Effector memory CD4-positive, alpha-beta T cell (primary cell): ENCODE data around the gene ATP11C.
"Not testable (repeated sequence)": the region's sequence is repeated elsewhere in the genome, so short reads cannot be mapped to it uniquely, and the experiment has no call there.

Experiments used
- DNase-seq, 3 donors: peaks; one replicate each; pipeline ENCODE4 v3.0.0-alpha.2; 2020
- H3K27ac ChIP-seq: 2 replicates; pipeline ENCODE4 v1.7.0; 2013; ENCODE audit warnings: mild to moderate bottlenecking, low read length, moderate library complexity; ENCODE audit not compliant: insufficient read depth, poor library complexity, severe bottlenecking
- H3K27me3 ChIP-seq: replicated peaks from 2 replicates; pipeline ENCODE4 v1.7.0; 2013; ENCODE audit warnings: mild to moderate bottlenecking, low read length; ENCODE audit not compliant: insufficient read depth, control insufficient read depth, poor library complexity, severe bottlenecking
- H3K36me3 ChIP-seq: 2 replicates; pipeline ENCODE4 v1.7.0; 2013; ENCODE audit warnings: mild to moderate bottlenecking, low read length, moderate library complexity; ENCODE audit not compliant: control insufficient read depth, insufficient read depth
- H3K4me1 ChIP-seq: 2 replicates; pipeline ENCODE4 v1.7.0; 2013; ENCODE audit warnings: low read length, mild to moderate bottlenecking; ENCODE audit not compliant: control insufficient read depth, insufficient read depth, poor library complexity, severe bottlenecking
- H3K4me3 ChIP-seq: 2 replicates; pipeline ENCODE4 v1.7.0; 2013; ENCODE audit warnings: low read length, low read depth, mild to moderate bottlenecking; ENCODE audit not compliant: insufficient read depth, poor library complexity, severe bottlenecking
- H3K9me3 ChIP-seq: 2 replicates; pipeline ENCODE4 v1.7.0; 2013; ENCODE audit warnings: mild to moderate bottlenecking, low read length, moderate library complexity; ENCODE audit not compliant: control insufficient read depth

ATP11C gene

DNA sequence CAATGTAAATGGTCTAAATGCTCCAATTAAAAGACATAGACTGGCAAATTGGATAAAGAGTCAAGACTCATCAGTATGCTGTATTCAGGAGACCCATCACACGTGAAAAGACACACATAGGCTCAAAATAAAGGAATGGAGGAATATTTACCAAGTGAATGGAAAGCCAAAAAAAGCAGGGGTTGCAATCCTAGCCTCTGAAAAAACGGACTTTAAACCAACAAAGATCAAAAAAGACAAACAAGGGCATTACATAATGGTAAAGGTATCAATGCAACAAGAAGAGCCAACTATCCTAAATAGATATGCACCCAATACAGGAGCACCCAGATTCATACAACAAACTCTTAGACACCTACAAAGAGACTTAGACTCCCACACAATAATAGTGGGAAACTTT, 28.2 kb upstream of the ATP11C start:
- not testable (repeated sequence) for H3K4me3 ChIP-seq, H3K27ac ChIP-seq, H3K4me1 ChIP-seq, DNase-seq, H3K27me3 ChIP-seq, H3K9me3 ChIP-seq, H3K36me3 ChIP-seq

DNA sequence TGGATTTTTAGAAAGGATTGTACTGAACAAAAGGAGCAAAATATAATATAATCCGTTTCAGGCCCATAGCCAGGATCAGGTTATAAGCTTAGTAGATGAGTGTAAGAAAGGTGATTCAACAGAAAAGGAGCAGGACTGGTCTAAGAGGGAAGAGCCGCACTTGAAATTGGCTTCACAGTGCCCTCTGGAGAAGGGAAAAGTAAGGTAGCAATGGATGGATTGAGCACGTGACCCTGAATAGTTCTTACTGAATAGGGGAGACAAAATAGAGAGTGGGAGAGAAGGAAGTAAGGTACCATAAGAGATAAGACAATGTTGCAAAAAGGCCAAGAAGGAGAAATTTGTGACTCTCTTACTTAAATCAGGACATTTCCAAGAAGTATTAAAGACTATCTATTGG, 16.9 kb upstream of the ATP11C start:
- H3K4me1 ChIP-seq, result no peaks in the 10 kb centered on the region
- no peaks in the 10 kb centered on the region for H3K9me3 ChIP-seq
- no peaks in the 10 kb centered on the region for H3K27me3 ChIP-seq
- no peaks in the 10 kb centered on the region for H3K36me3 ChIP-seq
- no peak for DNase-seq
- no peak overlapping the region for H3K27ac ChIP-seq
- H3K4me3 ChIP-seq, result no peak overlapping the region

DNA sequence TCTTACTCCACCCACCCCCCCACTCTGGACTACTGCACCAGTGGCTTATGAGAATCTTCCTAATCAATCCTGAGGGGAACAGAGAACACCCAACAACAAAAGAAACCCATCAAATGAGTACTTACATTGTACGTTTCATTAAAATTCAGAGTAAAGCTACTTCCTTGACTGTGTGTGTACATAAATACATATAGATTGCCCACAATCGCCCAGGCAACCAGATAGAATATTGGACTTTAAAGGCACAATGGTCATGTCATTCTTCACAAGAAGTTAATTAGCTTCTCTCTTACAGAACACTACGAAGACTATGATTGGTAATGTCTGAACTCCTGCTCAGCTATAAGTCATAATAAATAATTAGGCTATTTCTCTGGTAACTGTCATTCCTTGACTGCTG, 12.2 kb upstream of the ATP11C start:
- H3K27me3 ChIP-seq, result no peaks in the 10 kb centered on the region
- no peak for DNase-seq

DNA sequence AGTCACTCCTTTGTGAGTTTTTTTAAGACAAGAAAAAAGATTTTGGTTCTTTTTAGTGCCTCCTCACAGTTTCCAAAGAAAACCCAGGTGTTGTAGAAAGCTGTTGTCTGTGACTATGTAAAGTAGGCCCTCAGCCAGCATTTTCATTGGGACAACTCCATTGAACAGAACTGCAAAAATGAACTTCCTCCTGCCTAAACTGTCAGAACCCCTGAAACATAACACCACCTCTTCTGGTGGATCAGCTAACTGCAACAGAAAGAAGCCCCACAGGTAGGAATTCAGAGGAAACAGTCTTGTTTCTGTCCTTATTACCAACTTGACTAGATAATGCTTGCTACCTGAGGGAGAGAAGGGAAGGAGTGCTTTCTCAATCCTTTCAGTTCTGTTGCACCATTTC, 3.4 kb upstream of the ATP11C start:
- H3K27ac ChIP-seq, result no peak overlapping the region
- H3K9me3 ChIP-seq, result no peaks in the 10 kb centered on the region
- peaks cover 2% of the 10 kb centered on the region for H3K4me1 ChIP-seq

More for the DNA sequence above, 12.2 kb upstream of the ATP11C start:
- no peak overlapping the region for H3K4me3 ChIP-seq
- no peaks in the 10 kb centered on the region for H3K4me1 ChIP-seq
- H3K27ac ChIP-seq, result no peak overlapping the region
- H3K9me3 ChIP-seq, result no peaks in the 10 kb centered on the region
- no peaks in the 10 kb centered on the region for H3K36me3 ChIP-seq

DNA sequence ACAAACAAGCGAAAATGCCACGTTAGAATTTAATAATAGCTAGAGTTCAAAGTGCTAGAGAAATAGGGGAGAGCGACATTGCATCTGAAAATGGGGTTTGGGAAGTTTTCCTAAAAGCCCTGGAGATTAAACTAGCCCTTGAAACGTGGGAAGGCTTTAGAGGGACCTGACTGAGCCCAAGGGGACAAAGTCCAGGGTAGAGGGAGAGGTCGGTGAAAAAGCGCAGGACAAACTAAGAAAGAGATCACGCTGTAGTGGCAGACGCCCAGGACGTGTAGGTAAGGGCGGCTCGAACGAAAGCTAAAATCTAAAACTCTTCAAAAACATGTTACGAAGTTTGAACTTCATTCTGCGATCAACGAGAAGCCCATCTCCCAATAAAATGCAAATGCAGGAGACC, 1.1 kb upstream of the ATP11C start:
- Histone ChIP-seq H3K27me3 (no peaks in the 10 kb centered on the region), H3K4me3 (no peak overlapping the region), H3K4me1 (peaks cover 11% of the 10 kb centered on the region), H3K36me3 (no peaks in the 10 kb centered on the region), H3K27ac (no peak overlapping the region), H3K9me3 (no peaks in the 10 kb centered on the region)
- no peak for DNase-seq

More for the DNA sequence above, 3.4 kb upstream of the ATP11C start:
- H3K4me3 ChIP-seq, result no peak overlapping the region
- no peaks in the 10 kb centered on the region for H3K36me3 ChIP-seq
- no peaks in the 10 kb centered on the region for H3K27me3 ChIP-seq
- no peak for DNase-seq

DNA sequence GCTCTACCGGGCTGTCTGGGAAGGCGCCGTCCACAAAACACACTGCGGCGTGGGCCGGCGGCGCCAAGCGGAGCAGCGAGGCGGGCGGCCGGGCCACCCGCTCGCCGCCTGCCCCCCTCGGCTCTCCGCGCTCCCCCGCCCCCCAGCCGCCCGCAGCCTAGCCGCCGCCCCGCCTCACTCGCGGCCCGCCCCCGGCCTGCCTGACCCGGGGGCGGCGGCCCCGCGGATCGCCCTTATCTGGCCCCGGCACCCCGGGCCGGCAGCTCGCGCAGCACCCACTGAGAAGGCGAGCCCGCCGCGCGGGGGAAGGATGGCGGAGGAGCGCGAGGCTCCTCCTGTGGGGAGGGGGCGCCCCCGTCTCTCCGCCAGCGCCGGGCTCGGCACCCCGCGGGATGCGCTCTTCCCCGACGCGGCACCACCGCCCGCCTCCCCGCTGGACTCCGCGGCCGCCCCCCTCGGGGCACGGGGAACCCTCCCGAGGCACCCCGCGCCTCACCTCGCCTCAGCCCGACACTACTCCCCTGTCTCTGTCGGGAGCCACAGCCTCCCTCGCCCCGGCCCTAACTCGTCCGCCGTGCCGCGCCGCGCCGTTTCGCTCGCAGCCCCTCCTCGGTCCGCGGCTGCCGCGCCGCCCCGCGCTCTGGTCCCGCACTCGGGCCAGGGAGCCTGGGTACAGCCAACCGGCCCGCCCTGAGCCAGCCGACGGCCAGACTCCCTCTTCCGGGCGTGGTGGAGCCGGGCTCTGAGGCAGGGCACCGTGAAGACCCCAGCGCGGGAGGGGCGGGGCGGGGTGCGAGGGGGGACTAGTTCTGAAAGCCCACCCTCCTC, 566 bp downstream of the ATP11C start:
- Histone ChIP-seq H3K36me3 (no peaks in the 10 kb centered on the region), H3K4me1 (peaks cover 11% of the 10 kb centered on the region), H3K27me3 (no peaks in the 10 kb centered on the region), H3K27ac (peak overlapping the region; percentile 90), H3K9me3 (no peaks in the 10 kb centered on the region), H3K4me3 (peak overlapping the region; percentile 71)
- DNase-seq, result peak; percentile 25 to 39 (median 34)

DNA sequence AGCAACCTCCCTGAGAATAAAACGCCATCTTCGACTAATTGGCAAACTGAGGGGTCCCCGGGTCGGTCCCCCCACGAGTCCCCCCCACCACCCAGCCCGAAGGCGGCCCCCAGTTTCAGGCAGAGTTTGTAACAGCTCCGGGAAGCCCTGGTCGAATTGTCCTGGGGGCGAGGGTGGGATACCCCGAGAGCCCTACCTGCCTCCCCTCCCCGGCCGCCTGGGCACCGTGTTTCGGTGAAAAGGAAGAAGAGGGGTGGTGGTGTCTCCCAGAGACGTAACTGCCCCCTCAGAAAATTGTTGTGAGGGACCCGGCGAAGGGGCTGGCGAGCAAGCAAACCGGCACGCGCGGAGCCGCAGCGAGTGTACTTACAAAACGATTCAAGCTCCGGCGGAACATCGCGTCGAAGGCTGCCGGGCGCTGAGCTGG, 1.2 kb downstream of the ATP11C start:
- H3K36me3 ChIP-seq, result no peaks in the 10 kb centered on the region
- peak overlapping the region; percentile 90 for H3K27ac ChIP-seq
- no peaks in the 10 kb centered on the region for H3K27me3 ChIP-seq
- peak overlapping the region; percentile 58 for H3K4me3 ChIP-seq
- DNase-seq, result no peak
- H3K9me3 ChIP-seq, result no peaks in the 10 kb centered on the region
- H3K4me1 ChIP-seq, result peaks cover 11% of the 10 kb centered on the region

DNA sequence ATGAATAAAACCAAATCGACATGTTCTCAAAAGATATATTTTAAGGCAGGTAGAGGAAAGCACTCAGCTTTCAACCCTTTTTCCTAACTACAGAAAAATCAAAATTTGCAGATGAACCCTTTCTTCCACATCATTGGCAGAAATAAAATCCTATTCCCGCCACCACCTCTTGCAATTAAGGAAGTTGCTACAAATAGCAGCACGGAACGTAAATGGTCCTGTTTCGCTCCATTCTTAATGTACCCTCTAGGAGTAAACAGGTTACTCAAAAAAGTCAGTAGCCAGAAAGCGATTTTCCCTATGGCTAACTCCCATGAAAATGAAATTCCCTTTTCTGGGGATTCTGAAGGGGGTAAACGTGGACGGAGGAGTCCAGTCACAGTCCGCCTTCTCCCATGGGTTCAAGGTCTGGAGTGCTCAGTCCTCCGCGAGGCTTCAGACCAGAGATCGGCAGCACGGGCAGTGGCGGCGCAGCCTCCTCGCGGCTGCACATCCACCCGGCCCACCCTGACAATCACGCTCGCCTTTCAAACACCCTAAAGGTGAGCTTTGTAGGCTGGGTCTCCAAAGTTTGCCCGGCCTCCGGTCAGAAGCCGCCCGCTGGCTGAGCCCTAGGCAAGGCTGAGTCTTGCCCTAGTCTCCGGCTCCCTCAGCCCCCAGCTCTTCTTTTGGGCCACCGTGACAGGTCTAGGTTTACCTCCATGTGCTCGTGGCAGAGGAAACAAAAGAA, 1.8 kb downstream of the ATP11C start:
- Histone ChIP-seq H3K4me3 (peak overlapping the region; percentile 58), H3K9me3 (no peaks in the 10 kb centered on the region), H3K36me3 (no peaks in the 10 kb centered on the region), H3K27ac (peak overlapping the region; percentile 90), H3K4me1 (peaks cover 11% of the 10 kb centered on the region), H3K27me3 (no peaks in the 10 kb centered on the region)
- no peak for DNase-seq

DNA sequence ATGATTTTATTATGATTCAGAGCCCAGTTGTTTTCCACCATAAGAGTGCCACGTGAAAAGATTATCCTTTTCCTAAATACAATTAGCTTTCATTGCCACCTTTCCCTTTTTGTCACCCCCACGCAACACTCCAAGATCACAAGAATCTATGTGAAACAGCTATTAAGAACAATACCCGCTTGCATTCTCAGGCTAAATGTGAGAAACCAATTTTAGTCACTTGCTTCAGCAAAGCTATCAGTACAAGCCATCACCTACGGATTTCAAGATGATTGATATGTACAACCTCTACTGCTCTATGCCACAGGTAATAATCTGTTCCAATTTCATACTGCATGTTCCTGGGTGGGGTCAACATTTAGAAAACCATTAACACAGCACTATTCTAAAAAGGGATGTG, 2.5 kb downstream of the ATP11C start:
- Histone ChIP-seq H3K4me3 (no peak overlapping the region), H3K27me3 (no peaks in the 10 kb centered on the region)
- no peak for DNase-seq

DNA sequence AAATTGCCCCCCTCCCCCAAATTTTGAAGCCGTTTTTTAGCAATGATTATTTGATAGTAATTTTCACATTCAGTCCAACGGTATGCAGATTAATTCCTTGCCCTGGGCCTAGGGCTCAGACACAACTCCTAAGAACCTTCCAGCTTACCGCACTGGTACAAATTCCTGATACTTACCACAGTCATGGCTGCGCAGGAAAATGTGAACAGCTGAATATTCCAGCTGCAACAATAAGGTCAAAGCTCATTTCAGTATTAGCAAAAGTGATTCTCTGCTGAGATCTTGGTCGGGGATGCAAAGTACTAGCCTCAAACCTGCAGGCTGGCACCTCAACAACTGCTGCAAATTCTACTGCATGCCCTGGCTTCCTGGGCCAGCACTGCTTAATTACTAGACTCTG, 3.0 kb downstream of the ATP11C start:
- Histone ChIP-seq H3K4me3 (no peak overlapping the region), H3K27me3 (no peaks in the 10 kb centered on the region), H3K4me1 (peaks cover 11% of the 10 kb centered on the region), H3K9me3 (no peaks in the 10 kb centered on the region), H3K36me3 (no peaks in the 10 kb centered on the region), H3K27ac (no peak overlapping the region)
- DNase-seq, result no peak

More for the DNA sequence above, 2.5 kb downstream of the ATP11C start:
- no peaks in the 10 kb centered on the region for H3K36me3 ChIP-seq
- H3K9me3 ChIP-seq, result no peaks in the 10 kb centered on the region
- peaks cover 11% of the 10 kb centered on the region for H3K4me1 ChIP-seq
- no peak overlapping the region for H3K27ac ChIP-seq
